ENCODE measurements around the gene CFAP91. TPM values are rescaled to one million over a fixed set of nuclear protein-coding genes. Genes with fewer than 3 reads are reported as not detected.

CFAP91 gene
- total RNA-seq, 4 donors from 2014 or later: 0.91 to 5.1 (median 1.7) TPM

- intact Hi-C loops (cut with DNase I; ENCODE audit: low total_unique reads): no loop called here
- TF ChIP-seq CTCF (IDR thresholded peaks at IDR 0.05): no peak
- no peak for TF ChIP-seq POLR2A (IDR thresholded peaks at IDR 0.05)
- WGBS, 2 donors: 88 to 94% methylated on average over 8 to 22 of the region's 22 CpGs
- no peak overlapping the region for H3K4me3 ChIP-seq (ENCODE audit: low read depth, poor library complexity, severe bottlenecking)
- no peak for DNase-seq (ENCODE audit: low spot score in 2 of 2)
Measured at GRCh38 chr3:119700920-119701734, 1.7 kb upstream of the CFAP91 start.

- WGBS, 2 donors: 70 to 73% methylated on average over 8 of the region's 8 CpGs
- DNase-seq (ENCODE audit: low spot score in 2 of 2): no peak
Measured at GRCh38 chr3:119703820-119704531, 1.2 kb downstream of the CFAP91 start.

GRCh38 chr3:119715105-119715504 is 12.3 kb downstream of the CFAP91 start:
- no peak overlapping the region for H3K4me3 ChIP-seq (ENCODE audit: low read depth, poor library complexity, severe bottlenecking)
- TF ChIP-seq POLR2A (IDR thresholded peaks at IDR 0.05) (no peak), CTCF (IDR thresholded peaks at IDR 0.05) (no peak)
- intact Hi-C loops (cut with DNase I; ENCODE audit: low total_unique reads): no loop called here
- 96 to 100% methylated on average over 2 of the region's 2 CpGs for WGBS, 2 donors
- DNase-seq (ENCODE audit: low spot score in 2 of 2): no peak

More at GRCh38 chr3:119703820-119704531, 1.2 kb downstream of the CFAP91 start:
- H3K4me3 ChIP-seq (ENCODE audit: low read depth, poor library complexity, severe bottlenecking): no peak overlapping the region
- intact Hi-C loops (cut with DNase I; ENCODE audit: low total_unique reads): no loop called here
- TF ChIP-seq POLR2A (IDR thresholded peaks at IDR 0.05) (no peak), CTCF (IDR thresholded peaks at IDR 0.05) (no peak)

GRCh38 chr3:119716998-119717397 is 14.2 kb downstream of the CFAP91 start:
- TF ChIP-seq CTCF (IDR thresholded peaks at IDR 0.05): no peak
- no peak for TF ChIP-seq POLR2A (IDR thresholded peaks at IDR 0.05)
- H3K4me3 ChIP-seq (ENCODE audit: low read depth, poor library complexity, severe bottlenecking): no peak overlapping the region
- no peak for DNase-seq (ENCODE audit: low spot score in 2 of 2)
- intact Hi-C loops (cut with DNase I; ENCODE audit: low total_unique reads): no loop called here
- WGBS, 2 donors: 93 to 94% methylated on average over 3 of the region's 3 CpGs

GRCh38 chr3:119717520-119717919 is 14.7 kb downstream of the CFAP91 start:
- intact Hi-C loops (cut with DNase I; ENCODE audit: low total_unique reads): no loop called here
- 67 to 73% methylated on average over 5 of the region's 5 CpGs for WGBS, 2 donors
- H3K4me3 ChIP-seq (ENCODE audit: low read depth, poor library complexity, severe bottlenecking): no peak overlapping the region
- TF ChIP-seq POLR2A (IDR thresholded peaks at IDR 0.05): no peak
- no peak for TF ChIP-seq CTCF (IDR thresholded peaks at IDR 0.05)
- no peak for DNase-seq (ENCODE audit: low spot score in 2 of 2)
